Tibial artery (tissue), 4 donors: ENCODE results near the gene SURF4.

Experiments used
- DNase-seq, 2 donors: peaks; one replicate each; pipeline ENCODE4 v3.0.0-alpha.2; 2019
- H3K27ac ChIP-seq, 2 donors: fragments of 200-600 bp; sonication (generic) in 1 of 2; 1 replicate in 1 of 2; 2 replicates in 1 of 2; pipeline ENCODE4 v1.5.1; 2018 to 2019; ENCODE audit warnings: mild to moderate bottlenecking in 1 of 2
- H3K27me3 ChIP-seq, 2 donors: fragments of 200-600 bp; sonication (generic) in 1 of 2; one replicate each; pipeline versions ENCODE4 v1.5.1 to v1.6.0; 2016 to 2019
- H3K36me3 ChIP-seq, 3 donors: fragments of 200-600 bp; sonication (generic) in 2 of 3; one replicate each; pipeline ENCODE4 v1.5.1; 2016 to 2019; ENCODE audit warnings: mild to moderate bottlenecking in 2 of 3
- H3K4me1 ChIP-seq, 4 donors: fragments of 200-600 bp; sonication (generic) in 2 of 4; 1 replicate in 3 of 4; 2 replicates in 1 of 4; pipeline ENCODE4 v1.5.1; 2016 to 2019
- H3K4me3 ChIP-seq, 2 donors: fragments of 200-600 bp; sonication (generic) in 1 of 2; 1 replicate in 1 of 2; 2 replicates in 1 of 2; pipeline ENCODE4 v1.5.1; 2018 to 2019; ENCODE audit warnings: mild to moderate bottlenecking in 2 of 2
- H3K9me3 ChIP-seq, 3 donors: fragments of 200-600 bp; sonication (generic) in 1 of 3; one replicate each; pipeline ENCODE4 v1.5.1; 2016 to 2019
- CTCF ChIP-seq, 2 experiments: fragments of 200-600 bp in 1 of 2; fragments of 450-650 bp in 1 of 2; IDR thresholded peaks; one replicate each; pipeline ENCODE4 v1.5.1; 2017 to 2019; ENCODE audit warnings: antibody characterized with exemption in 2 of 2, mild to moderate bottlenecking in 1 of 2, moderate library complexity in 1 of 2
- intact Hi-C: fragments of 100-400 bp; cut with DNase I; formaldehyde crosslinking; loops from one replicate; pipeline ENCODE4 v1.15.0; 2023; ENCODE audit warnings: low total_unique reads

Gene SURF4

GRCh38 chr9:133315997-133316396, 59.9 kb downstream of the SURF4 start:
- H3K9me3 ChIP-seq = no peaks in the 10 kb centered on the region
- H3K36me3 ChIP-seq = no peaks in the 10 kb centered on the region
- no peak for DNase-seq
- no peak for TF ChIP-seq CTCF (IDR thresholded peaks at IDR 0.05)
- no peaks in the 10 kb centered on the region for H3K4me1 ChIP-seq
- no peak overlapping the region for H3K27ac ChIP-seq
- H3K27me3 ChIP-seq = no peaks in the 10 kb centered on the region
- intact Hi-C loops = no loop called here
- H3K4me3 ChIP-seq = no peak overlapping the region
